Measurements from ENCODE around the gene LDB1. TPM values are rescaled to one million over a fixed set of nuclear protein-coding genes. Genes with fewer than 3 reads are reported as not detected.

LDB1 gene
- total and polyA plus RNA-seq, 2 donors (not counting 3 experiments of a cell fraction or from before 2014, with no cell fraction given): 65.7 to 137 TPM

DNA sequence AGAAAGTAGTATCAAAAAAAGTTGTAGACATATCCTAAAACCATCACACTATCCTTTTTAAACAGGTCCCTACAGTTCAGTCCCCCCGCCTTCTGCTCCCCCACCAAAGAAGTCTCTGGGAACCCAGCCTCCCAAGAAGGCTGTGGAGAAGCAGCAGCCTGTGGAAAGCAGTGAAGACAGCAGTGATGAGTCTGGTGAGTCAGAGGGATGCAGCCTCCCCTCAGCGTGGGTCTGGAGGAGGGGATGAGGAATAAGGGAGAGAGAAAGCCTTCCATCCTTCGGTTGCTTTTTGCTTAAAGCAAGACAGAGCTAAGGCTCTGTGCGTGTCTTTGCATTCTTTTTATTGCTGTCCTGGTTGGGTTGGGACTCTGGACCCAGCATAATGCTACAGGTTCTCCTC lies 39.7 kb upstream of the LDB1 start:
- H3K79me2 ChIP-seq (ENCODE audit: control insufficient read depth, insufficient read depth, low read length): peaks cover 28% of the 10 kb centered on the region
- H2AFZ ChIP-seq (ENCODE audit: low read depth, low read length): no peak overlapping the region
- H3K27ac ChIP-seq (ENCODE audit: insufficient read depth, low read depth, low read length): no peak overlapping the region
- no peaks in the 10 kb centered on the region for H3K27me3 ChIP-seq (ENCODE audit: control insufficient read depth in 2 of 2, insufficient read depth in 2 of 2, low read length in 2 of 2)
- H3K9ac ChIP-seq (replicated peaks; ENCODE audit: extremely low read depth, insufficient read depth, low read length): no peak overlapping the region
- CTCF ChIA-PET: interaction anchor here (0.6 to 2.3 kb wide), 5 partner anchors 9 to 192 kb away, joined by 3 to 22 read pairs (median 4); no protein-coding TSS in a partner anchor
- intact Hi-C loops (cut with micrococcal nuclease) (loop anchor here (10.0 kb wide), 1 partner anchor 425 kb away; no protein-coding TSS in a partner anchor), dilution Hi-C loops (cut with MboI; ENCODE audit: extremely low pct_ligation_motif_present, low sequenced_read_pairs) (no loop called here)
- no peak for DNase-seq (ENCODE audit: low read depth, low spot score)
- BruUV-seq (replicated peaks): no TSS peak
- no peak overlapping the region for H3K4me2 ChIP-seq (ENCODE audit: insufficient read depth, low read length)
- H3K4me3 ChIP-seq (replicated peaks in 1 of 3; ENCODE audit: insufficient read depth in 1 of 3, low read depth in 1 of 3, low read length in 3 of 3): no peak overlapping the region
- no peaks in the 10 kb centered on the region for H3K4me1 ChIP-seq (ENCODE audit: control insufficient read depth, extremely low read depth, insufficient read depth, low read length)
- POLR2A ChIA-PET: no interaction called here
- H4K20me1 ChIP-seq (replicated peaks; ENCODE audit: control insufficient read depth, extremely low read depth, insufficient read depth, low read length): no peaks in the 10 kb centered on the region
- no peak for FAIRE-seq
- no peaks in the 10 kb centered on the region for H3K9me3 ChIP-seq (replicated peaks; ENCODE audit: control insufficient read depth, insufficient read depth, low read length)
- TF ChIP-seq POLR2A (IDR thresholded peaks at IDR 0.05; ENCODE audit: low read depth, low read length) (no peak), POLR2AphosphoS5 (IDR thresholded peaks at IDR 0.05; ENCODE audit: insufficient read depth, low read depth, low read length) (no peak), FOS (IDR thresholded peaks at IDR 0.05; ENCODE audit: borderline replicate concordance, insufficient read depth, low read length) (no peak), CTCF (IDR thresholded peaks at IDR 0.05; ENCODE audit: extremely low read depth in 1 of 2, insufficient read depth in 1 of 2, low read depth in 1 of 2, low read length in 2 of 2) (no peak), EZH2 (IDR thresholded peaks at IDR 0.05; ENCODE audit: borderline replicate concordance, low read depth, low read length, severe bottlenecking) (no peak), JUN (IDR thresholded peaks at IDR 0.05; ENCODE audit: borderline replicate concordance, insufficient read depth, insufficient read length, low read depth) (no peak), GATA2 (IDR thresholded peaks at IDR 0.05; ENCODE audit: insufficient read depth, insufficient read length, low read depth, low read length) (no peak), MYC (IDR thresholded peaks at IDR 0.05; ENCODE audit: low read depth, low read length) (no peak)
- TF ChIP-seq, protein P1, sequence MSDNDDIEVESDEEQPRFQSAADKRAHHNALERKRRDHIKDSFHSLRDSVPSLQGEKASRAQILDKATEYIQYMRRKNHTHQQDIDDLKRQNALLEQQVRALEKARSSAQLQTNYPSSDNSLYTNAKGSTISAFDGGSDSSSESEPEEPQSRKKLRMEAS (IDR thresholded peaks at IDR 0.05; ENCODE audit: insufficient read depth, insufficient read length): no peak
- H3K36me3 ChIP-seq (ENCODE audit: control insufficient read depth in 2 of 2, extremely low read depth in 1 of 2, insufficient read depth in 2 of 2, low read length in 2 of 2): peaks cover 40 to 43% of the 10 kb centered on the region in 2 experiments
- no peaks in the 10 kb centered on the region for H3K9me1 ChIP-seq (replicated peaks; ENCODE audit: control insufficient read depth, extremely low read depth, insufficient read depth, low read length)

Data from endothelial cell of umbilical vein (primary cell).